Endothelial cell (in vitro differentiated cells): ENCODE results near the gene SLC35F6. TPM values are rescaled to one million over a fixed set of nuclear protein-coding genes. Genes with fewer than 3 reads are reported as not detected.
"Not testable (repeated sequence)": the region's sequence is repeated elsewhere in the genome, so short reads cannot be mapped to it uniquely, and the experiment has no call there.

Experiments
- DNase-seq: peaks from one replicate; pipeline ENCODE4 v3.0.0; 2021; ENCODE audit warnings: low spot score
- H3K27ac Mint-ChIP-seq: one replicate; pipeline ENCODE4 v1.8.0; 2021; ENCODE audit warnings: mixed read lengths, inconsistent platforms; ENCODE audit not compliant: unreplicated experiment
- H3K27me3 Mint-ChIP-seq: one replicate; pipeline ENCODE4 v1.8.0; 2021; ENCODE audit warnings: mild to moderate bottlenecking, moderate library complexity, mixed read lengths, inconsistent platforms; ENCODE audit not compliant: unreplicated experiment
- H3K36me3 Mint-ChIP-seq: one replicate; pipeline ENCODE4 v1.8.0; 2021; ENCODE audit warnings: mild to moderate bottlenecking, low read depth, mixed read lengths, inconsistent platforms; ENCODE audit not compliant: unreplicated experiment
- H3K4me1 Mint-ChIP-seq: one replicate; pipeline ENCODE4 v1.8.0; 2021; ENCODE audit warnings: mild to moderate bottlenecking, mixed read lengths, inconsistent platforms; ENCODE audit not compliant: unreplicated experiment
- H3K4me3 Mint-ChIP-seq: one replicate; pipeline ENCODE4 v1.8.0; 2021; ENCODE audit warnings: mild to moderate bottlenecking, mixed read lengths, inconsistent platforms; ENCODE audit not compliant: unreplicated experiment
- H3K9me3 Mint-ChIP-seq: one replicate; pipeline ENCODE4 v1.8.0; 2021; ENCODE audit warnings: mixed read lengths, inconsistent platforms; ENCODE audit not compliant: unreplicated experiment
- total RNA-seq: library from RNA; stranded (reverse); fragmentation: NEBNext Ultra II Directional; extraction: Animal tissue kit (Norgen Biotek cat#: 25700); gene quantifications from one replicate; pipeline ENCODE4 v1.2.1, GENCODE V29; 2021; ENCODE audit not compliant: unreplicated experiment
- TF ChIP-seq, protein P1 (sequence below): fragments of 200-600 bp; sonication (generic); IDR thresholded peaks from one replicate; pipeline ENCODE4 v1.5.0; 2021; ENCODE audit warnings: antibody characterized with exemption; ENCODE audit not compliant: unreplicated experiment

The SLC35F6 gene
- total RNA-seq, 1 donor from 2014 or later: 23.8 TPM

DNA sequence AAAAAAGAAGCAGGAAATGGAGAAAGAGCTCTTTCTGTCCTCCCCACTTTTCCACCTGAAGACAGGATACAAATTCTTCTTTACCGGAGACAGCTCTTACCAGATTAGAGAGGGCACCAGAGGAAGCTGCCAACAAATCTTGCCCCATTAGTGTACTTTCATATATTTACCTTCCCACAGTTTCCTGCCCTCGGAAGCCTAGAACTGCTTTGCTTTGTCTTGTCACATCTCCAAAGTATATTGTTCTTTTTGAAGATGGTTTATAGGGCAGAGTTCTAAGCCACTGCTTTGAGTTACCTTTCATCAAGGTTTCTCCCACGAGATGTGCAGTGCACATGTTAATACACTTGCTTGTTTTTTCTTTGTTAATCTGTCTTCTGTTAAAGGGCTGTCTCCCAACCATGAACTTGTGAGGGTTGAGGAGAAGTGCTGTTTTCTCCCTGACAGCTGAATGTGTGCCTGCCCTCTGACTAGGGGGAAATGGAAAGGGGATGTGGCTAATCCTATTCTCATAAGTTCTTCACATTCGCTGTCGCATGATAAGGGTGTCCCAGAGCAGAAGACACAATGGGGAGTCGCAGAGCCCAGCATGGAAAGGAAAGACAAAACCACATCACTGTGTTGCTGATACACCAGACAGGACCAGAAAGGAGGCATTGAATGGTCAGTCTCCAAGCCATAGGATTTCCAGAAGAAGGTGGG is 45.9 kb downstream of the SLC35F6 start:
- Mint-ChIP-seq H3K9me3 (no peaks in the 10 kb centered on the region), H3K4me1 (peaks cover 6% of the 10 kb centered on the region), H3K27ac (no peak overlapping the region), H3K4me3 (no peak overlapping the region), H3K27me3 (peaks cover 6% of the 10 kb centered on the region), H3K36me3 (no peaks in the 10 kb centered on the region)
- no peak for DNase-seq
- TF ChIP-seq, protein P1, sequence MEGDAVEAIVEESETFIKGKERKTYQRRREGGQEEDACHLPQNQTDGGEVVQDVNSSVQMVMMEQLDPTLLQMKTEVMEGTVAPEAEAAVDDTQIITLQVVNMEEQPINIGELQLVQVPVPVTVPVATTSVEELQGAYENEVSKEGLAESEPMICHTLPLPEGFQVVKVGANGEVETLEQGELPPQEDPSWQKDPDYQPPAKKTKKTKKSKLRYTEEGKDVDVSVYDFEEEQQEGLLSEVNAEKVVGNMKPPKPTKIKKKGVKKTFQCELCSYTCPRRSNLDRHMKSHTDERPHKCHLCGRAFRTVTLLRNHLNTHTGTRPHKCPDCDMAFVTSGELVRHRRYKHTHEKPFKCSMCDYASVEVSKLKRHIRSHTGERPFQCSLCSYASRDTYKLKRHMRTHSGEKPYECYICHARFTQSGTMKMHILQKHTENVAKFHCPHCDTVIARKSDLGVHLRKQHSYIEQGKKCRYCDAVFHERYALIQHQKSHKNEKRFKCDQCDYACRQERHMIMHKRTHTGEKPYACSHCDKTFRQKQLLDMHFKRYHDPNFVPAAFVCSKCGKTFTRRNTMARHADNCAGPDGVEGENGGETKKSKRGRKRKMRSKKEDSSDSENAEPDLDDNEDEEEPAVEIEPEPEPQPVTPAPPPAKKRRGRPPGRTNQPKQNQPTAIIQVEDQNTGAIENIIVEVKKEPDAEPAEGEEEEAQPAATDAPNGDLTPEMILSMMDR: no peak

- Mint-ChIP-seq H3K27ac (no peak overlapping the region), H3K4me3 (no peak overlapping the region), H3K36me3 (no peaks in the 10 kb centered on the region), H3K27me3 (peaks cover 4% of the 10 kb centered on the region), H3K9me3 (no peaks in the 10 kb centered on the region), H3K4me1 (peaks cover 6% of the 10 kb centered on the region)
- no peak for DNase-seq
- TF ChIP-seq, protein P1: no peak
Observed at GRCh38 chr2:26811261-26811660, 47.2 kb downstream of the SLC35F6 start.

DNA sequence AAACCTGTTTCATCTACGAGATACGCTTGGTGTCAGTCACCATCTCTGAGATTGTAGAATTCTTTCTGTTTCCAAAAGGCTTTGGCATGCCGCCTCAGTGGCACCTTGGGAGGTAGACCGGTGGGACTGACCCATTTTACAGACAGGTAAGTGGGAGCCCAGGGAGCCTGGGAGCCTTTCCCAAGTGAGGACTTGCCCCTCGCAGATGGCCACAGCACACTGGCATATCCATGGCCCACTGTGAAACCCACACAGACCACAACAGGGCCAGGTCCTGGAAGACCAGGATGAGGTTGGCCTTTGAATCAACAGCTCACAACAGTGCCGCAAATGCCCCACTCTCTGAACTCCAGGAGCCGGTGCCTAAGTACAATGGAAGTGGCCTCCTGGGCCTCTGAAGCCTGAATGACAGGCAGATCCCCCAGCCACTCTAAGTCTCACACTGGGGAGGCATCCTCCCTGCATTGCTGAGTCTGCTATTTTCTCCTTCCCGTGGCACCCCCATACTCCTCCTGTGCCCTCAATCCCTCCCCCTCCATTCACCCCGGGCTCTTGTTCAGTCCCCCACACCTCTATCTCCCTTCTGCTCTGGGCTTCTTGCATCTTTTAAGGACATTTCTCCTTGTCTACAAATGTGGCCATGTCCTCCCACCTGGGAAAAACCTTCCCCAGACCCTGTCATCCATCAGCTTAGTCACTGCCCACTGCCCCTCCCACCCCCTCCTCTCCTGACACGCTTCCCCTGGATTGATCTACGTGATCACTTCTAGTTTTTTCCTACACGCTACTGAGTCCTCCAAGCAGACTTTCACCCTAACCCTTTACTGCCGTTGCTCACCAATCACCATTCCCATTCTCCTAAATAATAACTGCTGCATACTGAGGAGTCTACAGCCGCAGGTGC is 48.0 kb downstream of the SLC35F6 start:
- H3K27me3 Mint-ChIP-seq: peaks cover 4% of the 10 kb centered on the region
- H3K4me1 Mint-ChIP-seq: peaks cover 6% of the 10 kb centered on the region
- no peaks in the 10 kb centered on the region for H3K9me3 Mint-ChIP-seq
- no peaks in the 10 kb centered on the region for H3K36me3 Mint-ChIP-seq
- DNase-seq: no peak
- no peak overlapping the region for H3K27ac Mint-ChIP-seq
- H3K4me3 Mint-ChIP-seq: no peak overlapping the region
- TF ChIP-seq, protein P1: no peak

- Mint-ChIP-seq H3K27me3 (peaks cover 4% of the 10 kb centered on the region), H3K36me3 (no peaks in the 10 kb centered on the region), H3K4me1 (peaks cover 6% of the 10 kb centered on the region), H3K27ac (no peak overlapping the region), H3K4me3 (no peak overlapping the region), H3K9me3 (no peaks in the 10 kb centered on the region)
- no peak for DNase-seq
- TF ChIP-seq, protein P1: no peak
Observed at GRCh38 chr2:26812731-26813130, 48.6 kb downstream of the SLC35F6 start.

DNA sequence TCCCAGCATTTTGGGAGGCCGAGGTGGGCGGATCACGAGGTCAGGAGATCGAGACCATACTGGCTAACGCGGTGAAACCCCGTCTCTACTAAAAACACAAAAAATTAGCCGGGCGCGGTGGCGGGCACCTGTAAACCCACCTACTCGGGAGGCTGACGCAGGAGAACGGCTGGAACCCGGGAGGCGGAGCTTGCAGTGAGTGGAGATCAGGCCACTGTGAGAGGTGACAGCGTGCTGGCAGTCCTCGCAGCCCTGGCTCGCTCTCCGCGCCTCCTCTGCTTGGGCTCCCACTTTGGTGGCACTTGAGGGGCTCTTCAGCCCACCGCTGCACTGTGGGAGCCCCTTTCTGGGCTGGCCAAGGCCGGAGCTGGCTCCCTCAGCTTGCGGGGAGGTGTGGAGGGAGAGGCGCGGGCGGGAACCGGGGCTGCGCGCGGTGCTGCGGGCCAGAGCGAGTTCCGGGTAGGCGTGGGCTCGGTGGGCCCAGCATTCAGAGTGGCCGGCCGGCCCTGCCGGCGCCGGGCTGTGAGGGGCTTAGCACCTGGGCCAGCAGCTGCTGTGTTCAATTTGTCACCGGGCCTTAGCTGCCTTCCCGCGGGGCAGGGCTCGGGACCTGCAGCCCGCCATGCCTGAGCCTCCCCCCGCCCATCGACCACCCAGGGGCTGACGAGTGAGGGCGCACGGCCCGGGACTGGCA is 50.1 kb downstream of the SLC35F6 start:
- not testable (repeated sequence) for H3K27me3 Mint-ChIP-seq, H3K4me1 Mint-ChIP-seq, H3K9me3 Mint-ChIP-seq, H3K27ac Mint-ChIP-seq, H3K4me3 Mint-ChIP-seq, H3K36me3 Mint-ChIP-seq, DNase-seq
